K562 (cell line): ENCODE results near the gene UBE2D2. TPM values are rescaled to one million over a fixed set of nuclear protein-coding genes. Genes with fewer than 3 reads are reported as not detected.

Experiments
- BRD4 ChIP-seq: fragments of 200-600 bp; sonication (generic); IDR thresholded peaks from 2 replicates; pipeline ENCODE4 v1.6.1; 2017; ENCODE audit warnings: inconsistent platforms
- DACH1 ChIP-seq: fragments of 450-650 bp; IDR thresholded peaks from 2 replicates; pipeline ENCODE4 v1.6.1; 2018; ENCODE audit not compliant: partially characterized antibody
- ERF ChIP-seq: fragments of 450-650 bp; formaldehyde crosslinking; IDR thresholded peaks from 2 replicates; pipeline ENCODE4 v1.4.0; 2020; ENCODE audit warnings: mild to moderate bottlenecking, mixed read lengths
- GABPA ChIP-seq: fragments of 200-800 bp; sonication (Bioruptor generic); conservative IDR thresholded peaks from 2 replicates; pipeline ENCODE4 v1.6.1; 2016; ENCODE audit warnings: low read depth, missing genetic modification characterization, missing compliant biosample characterization
- HEY1 ChIP-seq: fragments of 250-450 bp; sonication (Bioruptor Pico); IDR thresholded peaks from 2 replicates; pipeline ENCODE4 v1.5.0; 2020; ENCODE audit warnings: mild to moderate bottlenecking, moderate library complexity, borderline replicate concordance
- MYBL2 ChIP-seq, 2 experiments: fragments of 450-650 bp in 1 of 2; sonication (generic) in 1 of 2; formaldehyde crosslinking in 1 of 2; IDR thresholded peaks; 2 replicates each; pipeline versions ENCODE4 v1.6.1 to v1.8.1; 2017 to 2022; ENCODE audit warnings: borderline replicate concordance in 1 of 2, inconsistent platforms in 1 of 2, low read depth in 1 of 2, mild to moderate bottlenecking in 1 of 2, missing genetic modification reagents in 1 of 2, moderate library complexity in 1 of 2
- NR2C1 ChIP-seq, 2 experiments: fragments of 450-650 bp; IDR thresholded peaks; 2 replicates each; pipeline ENCODE4 v1.6.1; 2017; ENCODE audit warnings: mild to moderate bottlenecking in 2 of 2, antibody characterized with exemption in 1 of 2, inconsistent platforms in 1 of 2, missing compliant biosample characterization in 1 of 2, missing genetic modification characterization in 1 of 2
- NR2C2 ChIP-seq, 2 experiments: fragments of 200-800 bp in 1 of 2; sonication (Bioruptor generic) in 1 of 2; sonication (generic) in 1 of 2; formaldehyde crosslinking in 1 of 2; IDR thresholded peaks; 2 replicates each; pipeline versions ENCODE4 v1.6.1 to v1.8.0; 2016 to 2022; ENCODE audit warnings: mild to moderate bottlenecking in 1 of 2, missing compliant biosample characterization in 1 of 2, missing genetic modification characterization in 1 of 2, missing genetic modification reagents in 1 of 2
- ZNF407 ChIP-seq: fragments of 450-650 bp; IDR thresholded peaks from 2 replicates; pipeline ENCODE4 v1.6.1; 2016; ENCODE audit warnings: low read depth
- ZNF639 ChIP-seq, 2 experiments: fragments of 200-800 bp in 1 of 2; sonication (Bioruptor generic) in 1 of 2; sonication (generic) in 1 of 2; formaldehyde crosslinking in 1 of 2; IDR thresholded peaks in 1 of 2; conservative IDR thresholded peaks in 1 of 2; 2 replicates each; pipeline versions ENCODE4 v1.5.0 to v1.6.1; 2016 to 2020; ENCODE audit warnings: missing compliant biosample characterization in 1 of 2, missing genetic modification characterization in 1 of 2, missing genetic modification reagents in 1 of 2
- polyA plus RNA-seq, 8 experiments: library from polyadenylated mRNA; depleted of rRNA in 4 of 8; stranded (reverse) in 5 of 8; unstranded in 3 of 8; fragments of >200 nt; fragmentation: Nextera tagmentation in 2 of 8; fragmentation: Illumina TruSeq in 1 of 8; extraction: Ambion mirVana in 2 of 8; extraction: Trizol in 1 of 8; gene quantifications; 2 replicates each; pipeline versions ENCODE4 v1.2.1 to v1.2.3, GENCODE V29; 2011 to 2014; ENCODE audit warnings: inconsistent platforms in 1 of 8, missing spikeins in 1 of 8
- total RNA-seq, 7 experiments: library from RNA; depleted of rRNA in 6 of 7; stranded (reverse); fragments of >200 nt in 6 of 7; fragmentation: Illumina TruSeq in 2 of 7; extraction: Trizol in 2 of 7; gene quantifications; 2 replicates each; pipeline versions ENCODE4 v1.2.1 to v1.2.3, GENCODE V29; 2011 to 2021; ENCODE audit warnings: low replicate concordance in 1 of 7
- TF ChIP-seq, protein P1 (sequence below): fragments of 450-650 bp; IDR thresholded peaks from 2 replicates; pipeline ENCODE4 v1.6.1; 2016; ENCODE audit warnings: missing biosample characterization, missing genetic modification characterization

Gene UBE2D2
- total and polyA plus RNA-seq, 9 of the 15 experiments (the other 6 are each of a cell fraction or from before 2014, with no cell fraction given), result 53.6 to 198 (median 122) TPM

DNA sequence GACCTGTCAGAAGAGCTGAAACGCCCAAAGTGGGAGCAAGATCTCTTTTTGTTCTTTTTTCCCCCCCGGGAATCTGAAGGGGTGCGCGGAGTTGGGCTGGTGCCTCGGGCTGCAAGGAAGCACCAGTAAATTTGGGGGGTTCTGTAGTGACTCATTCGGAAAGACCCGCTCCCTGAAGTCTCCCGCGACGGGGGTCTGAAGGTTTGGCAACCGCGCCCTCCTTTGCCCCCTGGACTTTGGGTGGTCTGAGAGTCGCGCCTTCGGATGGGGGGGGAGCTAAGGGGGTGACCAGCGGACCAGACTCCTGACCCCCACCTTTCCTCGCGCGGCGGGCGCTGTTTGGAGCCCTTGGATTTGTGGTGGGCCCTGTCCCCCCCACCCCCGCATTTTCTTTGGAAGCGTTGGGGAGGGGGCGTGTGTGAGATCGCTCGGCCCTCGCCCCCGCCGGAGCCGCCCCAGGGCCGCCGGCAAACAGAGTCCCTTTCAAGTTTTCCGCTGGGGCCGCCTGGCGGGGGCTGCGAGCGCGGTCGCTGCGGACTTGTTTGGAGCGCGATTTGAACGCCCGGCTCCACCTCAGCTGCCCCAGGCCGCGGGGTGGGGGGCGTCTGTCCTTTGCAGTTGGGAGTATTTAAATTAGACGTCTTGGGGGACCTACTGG lies 89.0 kb downstream of the UBE2D2 start (continued):
- TF ChIP-seq ZNF407 (no peak), ERF (CRISPR knock-in tag) (no peak), NR2C1 (IDR thresholded peaks at IDR 0.05) (no peak), NR2C1 (tag; IDR thresholded peaks at IDR 0.05) (no peak), HEY1 (CRISPR knock-in tag) (no peak), BRD4 (peak; percentile 68; the same call in 1 of the 2 replicates), DACH1 (no peak), MYBL2 (IDR thresholded peaks at IDR 0.05; ENCODE audit: low read depth) (no peak), MYBL2 (CRISPR knock-in tag; IDR thresholded peaks at IDR 0.05; ENCODE audit: borderline replicate concordance) (no peak), NR2C2 (CRISPR knock-in tag; IDR thresholded peaks at IDR 0.05) (no peak), NR2C2 (tag; IDR thresholded peaks at IDR 0.05) (no peak), GABPA (no peak), ZNF639 (CRISPR knock-in tag; conservative IDR thresholded peaks at IDR 0.05 in 1 of 2, IDR thresholded peaks at IDR 0.05 in 1 of 2) (no peak)
- TF ChIP-seq, protein P1, sequence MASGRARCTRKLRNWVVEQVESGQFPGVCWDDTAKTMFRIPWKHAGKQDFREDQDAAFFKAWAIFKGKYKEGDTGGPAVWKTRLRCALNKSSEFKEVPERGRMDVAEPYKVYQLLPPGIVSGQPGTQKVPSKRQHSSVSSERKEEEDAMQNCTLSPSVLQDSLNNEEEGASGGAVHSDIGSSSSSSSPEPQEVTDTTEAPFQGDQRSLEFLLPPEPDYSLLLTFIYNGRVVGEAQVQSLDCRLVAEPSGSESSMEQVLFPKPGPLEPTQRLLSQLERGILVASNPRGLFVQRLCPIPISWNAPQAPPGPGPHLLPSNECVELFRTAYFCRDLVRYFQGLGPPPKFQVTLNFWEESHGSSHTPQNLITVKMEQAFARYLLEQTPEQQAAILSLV (tag), result no peak
